GM23248 (cell line): Measurements from ENCODE around the gene RSF1.

Experiments used
- EZH2 ChIP-seq: fragments of 200-600 bp; sonication (generic); IDR thresholded peaks from 2 replicates; pipeline ENCODE4 v1.6.1; 2018; ENCODE audit warnings: antibody characterized with exemption, mild to moderate bottlenecking; ENCODE audit not compliant: insufficient read depth, poor library complexity, severe bottlenecking
- EZH2phosphoT487 ChIP-seq: fragments of 200-600 bp; sonication (generic); IDR thresholded peaks from 2 replicates; pipeline ENCODE4 v1.6.1; 2018; ENCODE audit warnings: antibody characterized with exemption, moderate library complexity, mild to moderate bottlenecking, low read depth; ENCODE audit not compliant: insufficient read depth

GRCh38 chr11:77690649-77691048 is 129.9 kb downstream of the RSF1 start:
- TF ChIP-seq EZH2 (no peak), EZH2phosphoT487 (no peak)
